Superior temporal gyrus (tissue), 1 donor: ENCODE measurements around the gene NLRP4.
"Not testable (repeated sequence)": the region's sequence is repeated elsewhere in the genome, so short reads cannot be mapped to it uniquely, and the experiment has no call there.

Experiments
- DNase-seq: peaks from one replicate; pipeline ENCODE4 v3.0.0-alpha.2; 2016; ENCODE audit errors: extremely low spot score

NLRP4 gene

DNA sequence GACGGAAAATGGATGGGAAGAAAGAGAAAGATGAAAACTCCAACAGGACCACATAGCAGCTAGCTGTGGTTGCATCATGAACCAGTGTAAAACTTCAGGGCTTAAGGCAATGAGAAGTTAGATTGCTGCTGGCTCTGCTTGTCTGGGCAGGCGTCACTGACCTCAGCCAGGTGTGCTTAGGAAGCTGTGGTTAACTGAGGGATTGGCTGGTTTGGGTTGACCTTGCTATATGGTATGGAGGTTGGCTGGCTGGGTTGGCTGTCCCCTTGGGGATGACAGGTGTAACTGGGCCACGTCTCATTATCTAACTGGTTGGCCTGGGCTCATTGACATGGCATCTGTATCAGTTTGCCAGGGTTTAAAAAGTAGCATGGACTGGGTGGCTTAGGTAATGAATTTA, 40.9 kb downstream of the NLRP4 start:
- DNase-seq = no peak

DNA sequence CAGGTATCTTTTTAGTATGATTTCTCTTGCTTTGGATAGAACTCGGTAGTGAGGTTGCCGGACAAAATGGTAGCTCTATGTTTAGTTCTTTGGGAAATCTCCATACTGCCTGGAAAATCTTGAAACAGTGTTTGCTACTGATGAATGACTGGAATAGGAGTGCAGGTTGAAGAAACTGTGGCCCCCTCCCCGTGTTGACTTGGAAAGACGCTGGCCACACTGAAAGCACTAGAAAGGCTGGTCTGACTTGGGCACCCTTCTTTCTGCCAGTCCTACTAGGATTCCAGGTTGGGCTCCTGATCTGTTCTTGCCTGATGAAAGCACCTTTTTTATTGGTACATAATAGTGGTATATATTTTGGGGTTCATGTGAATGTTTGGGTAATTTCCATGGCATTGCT, 46.3 kb downstream of the NLRP4 start:
- no peak for DNase-seq

DNA sequence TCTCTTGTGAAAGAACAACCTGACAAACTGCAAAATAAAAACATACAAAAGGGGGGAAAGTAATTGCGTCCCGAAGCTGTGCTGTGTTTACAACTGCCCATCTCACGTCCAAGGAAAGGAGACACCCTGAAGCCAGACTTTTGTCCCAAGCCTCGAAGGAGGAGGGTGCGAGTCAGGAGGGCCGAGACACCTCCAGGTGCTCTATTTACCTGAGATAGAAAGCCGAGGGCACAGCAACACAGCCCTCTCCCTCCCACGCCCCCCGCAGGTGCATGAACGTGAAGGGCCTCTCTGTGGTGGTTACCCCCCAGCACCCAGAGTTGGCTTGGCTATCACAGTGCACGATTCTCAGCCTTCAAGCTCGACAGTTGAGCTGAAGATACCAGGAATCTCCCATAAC, 62.6 kb downstream of the NLRP4 start:
- no peak for DNase-seq

DNA sequence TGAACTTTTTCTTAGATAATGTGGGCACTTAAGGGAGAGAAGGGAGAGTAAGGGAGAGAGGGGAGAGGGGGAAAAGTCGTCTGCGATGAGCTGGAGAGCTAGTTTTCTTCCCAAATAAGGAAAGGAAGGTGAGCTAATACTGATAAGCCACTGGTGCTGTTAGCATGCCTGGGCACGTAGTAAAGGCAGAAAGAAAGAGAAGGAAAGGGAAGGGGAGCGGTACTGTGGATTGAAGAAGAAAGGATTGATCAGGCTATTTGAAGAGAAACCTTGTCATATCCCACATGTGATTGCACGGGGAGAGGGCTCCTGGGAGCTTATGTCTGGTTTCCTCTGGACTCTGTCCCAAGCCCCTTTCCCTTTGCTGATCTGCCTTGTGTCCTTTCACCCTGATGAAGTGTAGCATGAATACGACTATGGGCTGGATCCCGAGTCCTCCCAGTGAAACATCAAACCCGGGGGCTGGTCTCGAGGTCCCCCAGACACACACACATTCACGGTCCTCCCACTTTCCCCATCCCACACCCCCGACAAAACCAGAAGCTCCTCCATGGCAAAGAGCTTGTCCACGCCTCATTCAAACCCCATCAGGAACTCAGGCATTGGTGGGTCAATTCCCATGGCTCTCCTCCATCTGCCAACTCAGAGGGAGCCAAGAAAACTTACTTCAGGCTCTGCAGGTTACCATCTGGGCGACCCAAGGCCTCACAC, 65.2 kb downstream of the NLRP4 start:
- no peak for DNase-seq

DNA sequence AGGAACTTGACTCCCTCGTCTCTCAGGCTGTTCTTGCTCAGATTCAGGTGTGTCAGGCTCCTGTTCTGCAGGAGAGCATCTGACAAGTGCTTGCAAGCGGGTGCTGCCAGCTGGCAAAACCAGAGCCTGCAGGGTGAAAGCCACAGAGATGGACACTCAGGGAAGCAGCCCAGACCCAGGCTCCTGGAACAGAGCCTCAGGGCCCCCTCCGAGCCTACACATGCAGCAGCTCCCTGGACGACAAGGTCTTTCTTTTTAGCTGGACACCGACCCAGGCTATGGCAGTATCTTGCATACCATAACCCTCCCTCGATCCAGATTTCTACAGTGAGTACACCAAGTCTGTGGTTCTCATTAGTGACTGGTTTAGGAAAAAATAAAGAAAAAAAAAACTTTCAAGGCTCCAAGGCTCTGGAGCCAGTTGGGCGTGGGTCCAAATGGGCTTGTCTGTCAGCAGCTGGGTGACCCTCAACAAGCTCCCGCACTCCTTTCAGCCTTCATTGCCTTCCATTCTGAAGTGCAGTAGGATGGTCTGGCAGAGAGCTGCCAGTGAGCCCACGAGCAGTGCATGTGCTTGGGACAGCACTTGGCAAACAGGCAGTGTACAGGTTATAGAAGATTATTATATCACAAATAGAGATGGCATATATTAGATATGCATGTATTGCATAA, 65.9 kb downstream of the NLRP4 start:
- DNase-seq = no peak

DNA sequence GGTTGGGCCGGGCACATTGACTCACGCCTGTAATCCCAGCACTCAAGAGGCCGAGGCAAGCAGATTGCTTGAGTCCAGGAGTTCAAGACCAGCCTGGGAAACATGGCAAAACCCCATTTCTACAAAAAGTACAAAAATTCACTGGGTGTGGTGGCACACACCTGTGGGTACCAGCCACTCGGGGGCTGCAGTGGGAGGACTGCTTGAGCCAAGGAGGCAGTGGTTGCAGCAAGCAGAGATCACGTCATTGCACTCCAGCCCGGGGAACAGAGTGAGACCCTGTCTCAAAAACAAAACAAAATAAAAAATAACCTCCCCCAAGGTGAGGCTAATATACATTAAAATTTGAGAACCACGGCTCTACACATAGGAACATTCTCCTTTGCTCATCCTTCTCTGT, 70.9 kb downstream of the NLRP4 start:
- DNase-seq = no peak

DNA sequence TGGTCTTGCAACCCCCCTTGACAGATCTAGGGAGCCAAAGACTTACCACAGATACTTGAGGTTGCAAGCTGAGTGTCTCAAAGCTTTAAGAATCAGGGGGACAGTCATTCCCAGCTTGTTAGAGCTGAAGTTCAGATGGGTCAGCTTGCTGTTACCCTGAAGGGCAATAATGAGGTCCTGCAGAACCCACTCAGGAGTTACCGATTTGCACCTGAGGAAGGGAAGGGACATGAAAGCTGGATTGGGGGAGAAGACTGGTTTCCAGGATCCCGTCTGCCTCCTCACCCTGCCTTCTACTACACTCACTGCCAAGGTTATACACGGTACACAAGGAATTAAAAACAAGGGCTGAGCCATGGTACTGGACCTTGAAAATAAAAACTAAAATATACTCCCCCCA, 71.4 kb downstream of the NLRP4 start:
- no peak for DNase-seq

DNA sequence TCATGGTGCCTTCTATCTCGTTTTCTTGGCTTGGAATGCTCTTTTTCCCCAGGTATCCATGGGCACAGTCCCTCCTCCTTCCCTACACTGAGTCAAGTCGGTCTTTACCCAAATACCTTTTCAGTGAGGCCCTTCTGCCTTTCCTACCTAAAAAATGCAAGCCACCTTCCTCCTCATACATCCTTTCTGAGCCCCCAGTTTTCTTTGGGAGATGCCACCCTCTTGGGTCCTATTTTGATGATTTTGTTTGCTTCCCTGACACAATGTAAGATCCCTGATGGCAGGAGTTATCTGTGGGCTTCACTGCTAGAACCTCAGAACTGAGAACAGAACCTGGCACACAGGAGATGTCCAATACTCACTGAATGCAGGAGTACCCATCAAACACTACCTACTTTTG, 73.5 kb downstream of the NLRP4 start:
- no peak for DNase-seq

DNA sequence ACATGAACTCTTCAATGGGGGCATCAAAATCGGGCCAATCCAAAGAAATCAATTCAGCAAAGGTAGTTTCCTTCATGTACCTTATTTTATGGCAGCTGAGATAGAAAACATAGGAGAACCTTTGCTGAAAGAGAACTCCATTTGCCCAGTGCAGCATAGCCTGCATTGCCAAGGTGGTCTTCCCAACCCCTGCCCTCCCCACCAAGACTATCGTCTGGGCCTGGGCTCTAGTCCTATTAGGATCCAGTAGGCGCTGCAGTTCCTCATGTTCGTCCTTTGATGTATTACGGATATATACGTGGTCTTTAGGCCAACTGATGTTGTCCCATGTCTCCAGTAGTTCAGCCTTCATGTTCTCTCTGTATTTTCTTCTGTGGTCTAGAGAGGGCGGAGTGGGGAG, 76.6 kb downstream of the NLRP4 start:
- no peak for DNase-seq

DNA sequence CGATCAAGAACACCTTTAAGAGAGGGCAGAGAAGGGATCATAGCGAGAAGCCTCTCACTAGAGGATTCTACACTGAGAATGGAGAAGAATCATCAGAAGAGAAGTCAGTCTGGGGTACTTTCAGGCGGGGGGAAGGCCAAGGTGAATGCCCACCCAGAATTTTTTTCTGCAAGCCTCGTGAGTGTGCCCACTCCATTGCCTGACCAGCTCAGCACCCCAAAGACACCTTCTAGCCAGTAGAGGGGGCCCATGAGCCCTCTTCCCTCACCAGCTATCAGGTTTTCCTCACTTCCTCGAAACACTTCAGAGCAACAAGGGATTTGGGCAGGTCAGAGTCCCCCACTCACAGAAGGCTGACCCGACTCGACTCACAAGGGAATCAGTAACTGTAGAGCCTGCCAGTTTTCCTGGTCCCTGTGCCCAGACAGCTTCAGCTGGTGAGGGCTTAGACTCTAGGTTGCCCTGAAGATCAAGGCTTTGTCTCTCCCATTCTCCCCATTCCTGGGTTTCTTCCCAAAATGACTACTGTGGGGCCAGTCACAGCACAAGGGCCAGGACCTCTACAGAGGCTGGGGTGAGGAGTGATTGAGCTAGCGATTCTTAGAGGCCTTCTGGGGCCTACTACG, 77.4 kb downstream of the NLRP4 start:
- DNase-seq = no peak

DNA sequence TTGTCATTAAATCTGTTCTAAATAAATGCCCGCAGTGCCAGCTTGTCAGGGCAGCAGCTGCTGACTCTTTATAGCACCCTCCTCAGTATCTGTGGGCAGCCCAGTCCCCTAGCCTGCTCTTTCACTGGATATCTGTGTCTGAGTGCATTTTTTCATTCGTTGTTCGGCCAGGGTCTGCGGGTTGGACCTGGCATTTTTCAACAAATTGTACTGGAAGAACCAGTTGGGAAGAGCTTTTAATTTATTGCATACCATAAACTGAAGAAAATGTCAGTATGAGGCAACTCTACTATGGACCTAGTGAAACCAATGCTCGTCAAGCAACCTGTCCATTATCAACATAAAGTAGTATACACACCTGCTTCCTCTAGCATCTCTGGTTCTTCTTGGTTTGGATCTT, 87.2 kb downstream of the NLRP4 start:
- no peak for DNase-seq

DNA sequence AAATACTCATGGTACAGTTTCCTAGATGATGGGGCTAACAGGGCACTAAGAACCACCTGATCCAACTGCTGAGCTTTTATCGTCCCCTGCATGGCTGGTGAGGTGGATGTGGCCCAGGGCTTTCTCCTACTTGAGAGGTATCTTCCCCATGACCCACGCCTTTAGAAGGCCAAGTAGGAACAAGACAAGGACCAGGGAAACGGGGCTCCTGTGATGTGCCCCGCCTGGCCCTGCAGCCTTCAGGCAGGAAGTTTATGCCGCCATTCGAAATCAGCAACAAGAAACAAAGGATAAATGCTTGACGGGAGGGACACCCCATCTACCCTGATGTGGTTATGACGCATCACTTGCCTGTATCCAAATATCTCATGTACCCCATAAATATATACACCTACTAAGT, 91.7 kb downstream of the NLRP4 start:
- DNase-seq = no peak

DNA sequence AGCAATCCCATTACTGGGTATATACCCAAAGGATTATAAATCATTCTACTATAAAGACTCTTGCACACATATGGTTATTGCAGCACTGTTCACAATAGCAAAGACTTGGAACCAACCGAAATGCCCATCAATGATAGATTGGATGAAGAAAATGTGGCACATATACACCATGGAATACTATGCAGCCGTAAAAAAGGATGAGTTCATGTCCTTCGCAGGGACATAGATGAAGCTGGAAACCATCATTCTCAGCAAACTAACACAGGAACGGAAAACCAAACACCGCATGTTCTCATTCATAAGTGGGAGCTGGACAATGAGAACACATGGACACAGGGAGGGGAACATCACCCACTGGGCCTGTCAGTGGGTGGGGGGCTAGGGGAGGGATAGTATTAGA, 92.9 kb downstream of the NLRP4 start:
- DNase-seq = not testable (repeated sequence)

DNA sequence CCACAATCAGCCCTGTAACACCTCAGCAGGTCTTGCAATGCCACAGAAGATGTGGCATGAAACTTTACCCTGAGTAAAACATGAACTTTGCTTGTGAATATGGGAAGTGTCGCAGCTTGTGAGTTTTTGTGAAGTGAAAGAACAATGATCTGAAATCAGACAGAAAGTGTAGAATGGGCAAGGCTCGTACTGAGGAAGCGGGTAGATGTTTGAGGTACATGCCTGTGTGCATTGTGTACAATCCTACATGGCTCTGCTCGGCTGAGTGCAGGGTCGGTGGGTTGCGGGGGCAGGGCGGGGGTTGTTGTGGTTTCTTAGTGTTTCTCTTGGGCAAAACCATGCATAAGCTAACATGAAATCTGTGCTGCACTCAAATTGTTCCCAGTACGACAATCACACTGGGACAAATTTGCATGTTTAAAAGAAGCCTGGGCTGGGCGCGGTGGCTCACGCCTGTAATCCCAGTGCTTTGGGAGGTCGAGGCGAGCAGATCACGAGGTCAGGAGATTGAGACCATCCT, 94.7 kb downstream of the NLRP4 start:
- DNase-seq = no peak
